Tibial nerve (tissue), 4 donors: ENCODE results near the gene ACBD5. TPM values are rescaled to one million over a fixed set of nuclear protein-coding genes. Genes with fewer than 3 reads are reported as not detected.

Experiments used
- DNase-seq, 2 donors: peaks; one replicate each; pipeline ENCODE4 v3.0.0-alpha.2; 2019; ENCODE audit warnings: low spot score in 2 of 2
- H3K27ac ChIP-seq, 4 donors: fragments of 200-600 bp; sonication (generic) in 3 of 4; one replicate each; pipeline ENCODE4 v1.5.1; 2017 to 2019; ENCODE audit warnings: mild to moderate bottlenecking in 1 of 4
- H3K27me3 ChIP-seq, 2 donors: fragments of 200-600 bp; sonication (generic) in 1 of 2; one replicate each; pipeline versions ENCODE4 v1.5.1 to v1.6.0; 2017 to 2019
- H3K36me3 ChIP-seq, 3 donors: fragments of 200-600 bp; sonication (generic); one replicate each; pipeline ENCODE4 v1.5.1; 2018 to 2019
- H3K4me1 ChIP-seq, 4 donors: fragments of 200-600 bp; sonication (generic) in 3 of 4; one replicate each; pipeline ENCODE4 v1.5.1; 2017 to 2019
- H3K4me3 ChIP-seq, 4 donors: fragments of 200-600 bp; sonication (generic) in 3 of 4; one replicate each; pipeline ENCODE4 v1.5.1; 2017 to 2019; ENCODE audit warnings: mild to moderate bottlenecking in 1 of 4, moderate library complexity in 1 of 4
- H3K9me3 ChIP-seq, 4 donors: fragments of 200-600 bp; sonication (generic) in 3 of 4; one replicate each; pipeline ENCODE4 v1.5.1; 2017 to 2019
- EP300 ChIP-seq, 2 donors: sonication (generic); formaldehyde crosslinking; IDR thresholded peaks; one replicate each; pipeline ENCODE4 v1.6.1; 2017; ENCODE audit warnings: antibody characterized with exemption in 2 of 2, mild to moderate bottlenecking in 1 of 2
- POLR2A ChIP-seq, 2 donors: fragments of 450-650 bp; IDR thresholded peaks; one replicate each; pipeline ENCODE4 v1.6.1; 2017; ENCODE audit warnings: antibody characterized with exemption in 2 of 2, mild to moderate bottlenecking in 2 of 2, moderate library complexity in 2 of 2
- WGBS, 2 donors: methylation state at CpG; one replicate each; pipeline ENCODE4 v1.1.5; 2018; 5-methylcytosine and 5-hydroxymethylcytosine counted together
- total RNA-seq, 4 donors: library from RNA; depleted of rRNA; stranded (reverse); fragments of >200 nt; gene quantifications; one replicate each; pipeline ENCODE4 v1.1.0, GENCODE V29; 2016
- TF ChIP-seq, protein P1 (sequence below), 5 experiments: fragments of 200-600 bp in 3 of 5; fragments of 450-650 bp in 2 of 5; sonication (generic) in 3 of 5; IDR thresholded peaks; one replicate each; pipeline ENCODE4 v1.5.1; 2016 to 2019; ENCODE audit warnings: antibody characterized with exemption in 5 of 5, mild to moderate bottlenecking in 3 of 5, moderate library complexity in 2 of 5

Gene ACBD5
- total RNA-seq, 4 donors from 2014 or later, result 15.3 to 31.2 (median 20.4) TPM

DNA sequence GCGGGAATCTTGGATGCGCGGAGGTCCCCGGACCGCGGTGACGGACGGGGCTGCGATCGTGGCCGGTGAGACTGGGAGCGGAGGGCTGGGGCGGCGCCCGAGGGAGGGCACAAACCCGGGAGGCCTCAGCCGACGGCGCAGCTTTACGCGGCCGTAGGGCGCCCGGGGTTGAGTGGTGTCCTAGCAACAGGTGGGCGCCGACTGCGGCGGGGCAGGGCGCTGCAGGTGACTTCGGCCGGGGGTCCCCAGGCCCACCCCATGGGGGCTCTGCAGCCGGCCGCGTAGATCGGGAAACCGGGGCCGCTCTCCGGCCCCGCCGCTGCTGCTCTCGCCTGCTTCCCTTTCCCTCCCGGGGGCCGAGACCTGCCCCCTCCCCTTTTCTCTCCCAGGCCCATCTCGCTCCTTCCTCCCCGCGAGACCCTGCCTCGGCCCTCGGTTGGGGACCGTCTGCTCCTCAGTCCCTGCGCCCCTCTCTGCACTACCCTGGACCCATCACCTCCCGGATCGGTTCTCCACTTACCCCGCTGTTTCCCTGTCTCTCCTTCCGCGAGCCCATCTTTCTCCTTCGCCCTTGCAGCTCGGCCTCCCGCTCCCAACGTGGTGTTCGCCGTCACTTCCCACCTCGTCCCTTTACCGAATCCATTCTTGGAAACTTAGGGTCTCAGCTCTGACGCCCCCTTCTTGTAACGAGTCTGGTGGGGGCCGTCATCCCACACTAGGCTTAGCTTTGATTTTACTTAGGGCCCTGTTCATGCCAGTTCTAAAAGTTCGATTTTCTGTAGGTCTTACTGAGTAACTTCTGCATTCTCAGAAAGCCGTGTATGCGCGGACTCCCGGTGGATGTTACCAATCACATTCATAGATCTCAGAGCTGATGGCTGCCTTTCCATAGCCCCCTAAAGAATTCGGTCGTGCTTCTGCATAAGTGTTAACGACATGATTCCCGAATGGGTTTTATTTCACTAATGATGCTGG is 18.5 kb upstream of the ACBD5 start:
- Histone ChIP-seq H3K4me3 (peak overlapping the region; percentile 26 to 57 (median 41)), H3K36me3 (no peaks in the 10 kb centered on the region), H3K4me1 (peaks cover 0 to 14% (median 4%) of the 10 kb centered on the region in 4 donors), H3K27me3 (peaks cover 0 to 68% of the 10 kb centered on the region in 2 donors), H3K27ac (peak overlapping the region in 1 of 4 donors; percentile 13), H3K9me3 (no peaks in the 10 kb centered on the region)
- 5 to 6% methylated on average over 56 to 75 of the region's 75 CpGs for WGBS, 2 donors
- TF ChIP-seq, protein P1, sequence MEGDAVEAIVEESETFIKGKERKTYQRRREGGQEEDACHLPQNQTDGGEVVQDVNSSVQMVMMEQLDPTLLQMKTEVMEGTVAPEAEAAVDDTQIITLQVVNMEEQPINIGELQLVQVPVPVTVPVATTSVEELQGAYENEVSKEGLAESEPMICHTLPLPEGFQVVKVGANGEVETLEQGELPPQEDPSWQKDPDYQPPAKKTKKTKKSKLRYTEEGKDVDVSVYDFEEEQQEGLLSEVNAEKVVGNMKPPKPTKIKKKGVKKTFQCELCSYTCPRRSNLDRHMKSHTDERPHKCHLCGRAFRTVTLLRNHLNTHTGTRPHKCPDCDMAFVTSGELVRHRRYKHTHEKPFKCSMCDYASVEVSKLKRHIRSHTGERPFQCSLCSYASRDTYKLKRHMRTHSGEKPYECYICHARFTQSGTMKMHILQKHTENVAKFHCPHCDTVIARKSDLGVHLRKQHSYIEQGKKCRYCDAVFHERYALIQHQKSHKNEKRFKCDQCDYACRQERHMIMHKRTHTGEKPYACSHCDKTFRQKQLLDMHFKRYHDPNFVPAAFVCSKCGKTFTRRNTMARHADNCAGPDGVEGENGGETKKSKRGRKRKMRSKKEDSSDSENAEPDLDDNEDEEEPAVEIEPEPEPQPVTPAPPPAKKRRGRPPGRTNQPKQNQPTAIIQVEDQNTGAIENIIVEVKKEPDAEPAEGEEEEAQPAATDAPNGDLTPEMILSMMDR (IDR thresholded peaks at IDR 0.05), result no peak
- TF ChIP-seq EP300 (IDR thresholded peaks at IDR 0.05) (no peak), POLR2A (IDR thresholded peaks at IDR 0.05) (no peak)
- DNase-seq, result no peak

DNA sequence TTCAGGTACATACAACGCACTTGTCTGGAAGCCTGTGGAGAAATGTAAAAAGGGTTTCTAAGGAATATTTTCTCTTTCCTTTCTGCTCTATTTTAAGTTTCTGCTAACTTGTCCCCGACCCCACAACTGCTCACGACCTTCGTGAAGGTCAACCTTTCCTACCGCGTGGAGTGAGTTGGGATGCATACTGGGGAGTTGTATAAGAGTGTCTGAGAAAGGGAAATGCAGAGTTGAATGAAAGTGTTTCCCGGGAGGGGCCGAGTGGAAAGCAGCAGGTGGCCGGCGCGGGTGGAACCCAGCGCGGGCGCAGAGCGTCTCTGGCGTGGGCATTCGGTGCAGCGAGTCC is 17.9 kb upstream of the ACBD5 start:
- DNase-seq, result no peak
- H3K27ac ChIP-seq, result no peak overlapping the region
- H3K9me3 ChIP-seq, result no peaks in the 10 kb centered on the region
- TF ChIP-seq EP300 (IDR thresholded peaks at IDR 0.05) (no peak), POLR2A (IDR thresholded peaks at IDR 0.05) (no peak)
- TF ChIP-seq, protein P1 (IDR thresholded peaks at IDR 0.05), result no peak
- H3K36me3 ChIP-seq, result no peaks in the 10 kb centered on the region
- H3K4me3 ChIP-seq, result peak overlapping the region; percentile 26 to 57 (median 41)
- H3K27me3 ChIP-seq, result peaks cover 0 to 65% of the 10 kb centered on the region in 2 donors
- 6 to 7% methylated on average over 18 of the region's 18 CpGs for WGBS, 2 donors
- peaks cover 0 to 14% (median 4%) of the 10 kb centered on the region in 4 donors for H3K4me1 ChIP-seq

DNA sequence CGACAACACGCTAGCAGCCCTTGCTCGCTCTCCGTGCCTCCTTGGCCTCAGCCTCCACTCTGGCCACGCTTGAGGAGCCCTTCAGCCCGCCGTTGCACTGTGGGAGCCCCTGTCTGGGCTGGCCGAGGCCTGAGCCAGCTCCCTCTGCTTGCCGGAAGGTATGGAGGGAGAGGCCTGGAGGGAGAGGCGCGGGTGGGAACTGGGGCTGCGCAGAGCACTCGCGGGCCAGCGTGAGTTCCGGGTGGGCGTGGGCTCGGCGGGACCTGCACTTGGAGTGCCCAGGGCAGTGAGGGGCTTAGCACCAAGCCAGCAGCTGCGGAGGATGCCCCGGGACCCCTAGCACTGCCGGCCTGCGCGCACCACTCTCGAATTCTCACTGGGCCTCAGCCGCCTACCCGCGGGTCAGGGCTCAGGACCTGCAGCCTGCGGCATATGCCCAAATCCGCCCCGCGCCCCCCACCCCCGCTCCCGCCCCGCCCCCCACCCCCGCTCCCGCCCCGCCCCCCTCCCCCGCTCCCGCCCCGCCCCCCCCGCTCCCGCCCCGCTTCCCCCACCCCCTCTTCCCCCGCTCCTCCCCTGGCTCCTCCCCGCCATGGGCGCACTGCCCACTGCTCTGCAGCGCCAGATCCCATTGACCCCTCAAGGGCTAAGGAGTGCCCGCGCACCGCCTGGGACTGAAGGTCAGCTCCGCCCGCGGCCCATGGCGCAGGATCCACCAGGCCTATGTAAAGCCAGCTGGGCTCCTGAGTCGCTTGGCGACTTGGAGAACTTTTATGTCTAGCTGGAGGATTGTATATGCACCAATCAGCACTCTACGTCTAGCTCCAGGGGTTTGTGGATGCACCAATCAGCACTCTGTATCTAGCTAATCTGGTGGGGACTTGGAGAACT is 15.9 kb upstream of the ACBD5 start:
- Histone ChIP-seq H3K27me3 (peaks cover 0 to 51% of the 10 kb centered on the region in 2 donors), H3K36me3 (no peaks in the 10 kb centered on the region), H3K9me3 (no peaks in the 10 kb centered on the region), H3K4me3 (no peak overlapping the region), H3K4me1 (peaks cover 0 to 14% (median 4%) of the 10 kb centered on the region in 4 donors), H3K27ac (no peak overlapping the region)
- DNase-seq, result no peak
- TF ChIP-seq POLR2A (IDR thresholded peaks at IDR 0.05), result no peak
- no peak for TF ChIP-seq EP300 (IDR thresholded peaks at IDR 0.05)
- TF ChIP-seq, protein P1 (IDR thresholded peaks at IDR 0.05), result no peak
- 90 to 96% methylated on average over 36 to 52 of the region's 58 CpGs for WGBS, 2 donors

DNA sequence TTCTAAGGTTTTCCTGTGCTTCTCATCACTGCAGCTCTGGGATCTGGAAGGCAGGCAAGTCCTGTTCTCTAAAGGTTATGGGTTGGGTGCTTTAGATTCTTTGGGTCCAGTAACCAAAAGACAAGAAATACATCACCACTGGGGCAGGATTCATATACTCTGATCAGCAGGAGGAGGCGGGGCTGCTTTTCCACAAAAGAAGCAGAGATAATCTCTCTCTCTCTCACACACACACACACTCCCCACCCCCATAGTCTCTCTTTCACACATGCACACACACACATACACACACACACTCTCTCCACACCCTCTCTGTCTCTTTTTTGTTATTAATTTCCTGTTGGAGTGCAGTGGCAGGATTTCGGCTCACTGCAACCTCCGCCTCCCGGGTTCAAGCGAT is 13.0 kb upstream of the ACBD5 start:
- Histone ChIP-seq H3K4me1 (peaks cover 0 to 2% (median 0%) of the 10 kb centered on the region in 4 donors), H3K27ac (no peak overlapping the region), H3K9me3 (no peaks in the 10 kb centered on the region), H3K27me3 (peaks cover 0 to 22% of the 10 kb centered on the region in 2 donors), H3K36me3 (no peaks in the 10 kb centered on the region), H3K4me3 (no peak overlapping the region)
- TF ChIP-seq, protein P1 (IDR thresholded peaks at IDR 0.05), result no peak
- TF ChIP-seq POLR2A (IDR thresholded peaks at IDR 0.05) (no peak), EP300 (IDR thresholded peaks at IDR 0.05) (no peak)
- no peak for DNase-seq
- WGBS, 2 donors, result 94 to 95% methylated on average over 5 of the region's 5 CpGs
